Activated T-helper 17 cell treated with anti-CD3 and anti-CD28 coated beads, Interleukin-2, amount 50 U/mL, for 72 hours (primary cell): ENCODE results near the gene CTTNBP2. TPM values are rescaled to one million over a fixed set of nuclear protein-coding genes. Genes with fewer than 3 reads are reported as not detected.

Experiments used
- ATAC-seq: fragments of 150-1000 bp; cut with Tn5 transposase; replicated peaks from 2 replicates; pipeline ENCODE4 v1.10.0; 2021; ENCODE audit warnings: mild to moderate bottlenecking, moderate library complexity
- H3K27ac Mint-ChIP-seq: one replicate; pipeline ENCODE4 v1.8.0; 2022; ENCODE audit warnings: mixed read lengths
- H3K27me3 Mint-ChIP-seq: one replicate; pipeline ENCODE4 v1.8.0; 2022; ENCODE audit warnings: mixed read lengths
- H3K36me3 Mint-ChIP-seq: one replicate; pipeline ENCODE4 v1.8.0; 2022; ENCODE audit warnings: low read depth, mild to moderate bottlenecking, mixed read lengths
- H3K4me1 Mint-ChIP-seq: one replicate; pipeline ENCODE4 v1.8.0; 2022; ENCODE audit warnings: mixed read lengths
- H3K4me3 Mint-ChIP-seq: one replicate; pipeline ENCODE4 v1.8.0; 2022; ENCODE audit warnings: mild to moderate bottlenecking, mixed read lengths
- H3K9me3 Mint-ChIP-seq: one replicate; pipeline ENCODE4 v1.8.0; 2022; ENCODE audit warnings: mixed read lengths
- total RNA-seq, 2 donors: library from RNA; stranded (reverse); gene quantifications; one replicate each; pipeline ENCODE4 v1.2.3, GENCODE V29; 2022

CTTNBP2 gene
- under 1 TPM in 1 of 2 donors, not detected in 1; 0.40 TPM for total RNA-seq

- peak within 1 kb of the TSS; percentile 49 for H3K4me3 Mint-ChIP-seq
- H3K27ac Mint-ChIP-seq, result no peak within 1 kb of the TSS
- H3K4me1 Mint-ChIP-seq, result peaks cover 16% of the 10 kb centered on the region
- peaks cover 32% of the 10 kb centered on the region for H3K27me3 Mint-ChIP-seq
- H3K36me3 Mint-ChIP-seq, result no peaks in the 10 kb centered on the region
- H3K9me3 Mint-ChIP-seq, result no peaks in the 10 kb centered on the region
- ATAC-seq, result peak; percentile 12
Measured at GRCh38 chr7:117873310-117874190, at the start of gene CTTNBP2. Gene CTTNBP2, minus strand, starts transcription at chr7:117873441. Its CDS starts 26 bp downstream, at chr7:117873415.

GRCh38 chr7:117916309-117916708 lies 43.1 kb upstream of the CTTNBP2 start:
- H3K9me3 Mint-ChIP-seq, result peaks cover 1% of the 10 kb centered on the region
- no peak overlapping the region for H3K27ac Mint-ChIP-seq

GRCh38 chr7:117912421-117912820 lies 39.2 kb upstream of the CTTNBP2 start:
- Mint-ChIP-seq H3K36me3 (no peaks in the 10 kb centered on the region), H3K4me3 (no peak overlapping the region)

More at GRCh38 chr7:117916309-117916708, 43.1 kb upstream of the CTTNBP2 start:
- H3K4me1 Mint-ChIP-seq, result no peaks in the 10 kb centered on the region
- no peak overlapping the region for H3K4me3 Mint-ChIP-seq
- no peak for ATAC-seq
- H3K36me3 Mint-ChIP-seq, result no peaks in the 10 kb centered on the region
- no peaks in the 10 kb centered on the region for H3K27me3 Mint-ChIP-seq

DNA sequence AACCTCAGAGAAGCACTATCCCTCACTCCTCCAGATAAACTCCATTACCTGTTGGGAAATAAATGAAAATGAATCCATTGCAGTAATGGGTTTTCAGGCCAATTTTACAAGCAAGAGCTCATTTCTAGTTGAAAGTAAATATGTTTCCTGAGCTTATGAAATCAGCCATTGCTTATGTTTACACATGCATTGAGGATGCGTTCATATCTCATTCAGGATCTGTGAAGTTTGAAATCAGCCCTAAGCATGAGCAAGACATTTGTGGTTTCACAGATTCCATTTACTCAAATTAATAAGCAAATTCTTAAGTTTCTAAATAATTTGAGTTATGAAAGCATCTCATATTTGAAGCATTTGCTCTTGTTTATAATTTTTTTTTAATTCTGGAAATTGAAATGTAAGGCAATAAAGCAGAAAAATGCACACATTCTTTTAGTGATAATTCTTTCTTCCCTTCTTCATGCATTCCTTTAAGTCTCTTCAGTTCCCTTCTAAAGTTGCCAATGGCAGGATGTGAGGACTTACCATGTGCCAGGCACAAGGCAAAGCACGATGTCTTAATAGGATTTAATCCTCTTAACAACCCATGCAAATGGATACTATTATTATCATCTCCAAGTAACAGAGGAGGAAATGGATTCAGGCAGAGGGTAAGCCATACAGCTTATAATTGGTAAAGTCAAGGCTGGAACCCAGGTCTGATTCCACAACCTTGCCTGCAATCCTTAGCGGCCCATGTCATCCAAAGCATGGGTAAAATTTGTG lies 35.0 kb upstream of the CTTNBP2 start:
- H3K4me3 Mint-ChIP-seq, result no peak overlapping the region
- ATAC-seq, result no peak
- H3K9me3 Mint-ChIP-seq, result no peaks in the 10 kb centered on the region
- no peaks in the 10 kb centered on the region for H3K27me3 Mint-ChIP-seq
- no peak overlapping the region for H3K27ac Mint-ChIP-seq
- no peaks in the 10 kb centered on the region for H3K4me1 Mint-ChIP-seq
- no peaks in the 10 kb centered on the region for H3K36me3 Mint-ChIP-seq

More at GRCh38 chr7:117912421-117912820, 39.2 kb upstream of the CTTNBP2 start:
- Mint-ChIP-seq H3K27me3 (no peaks in the 10 kb centered on the region), H3K9me3 (no peaks in the 10 kb centered on the region), H3K4me1 (no peaks in the 10 kb centered on the region), H3K27ac (no peak overlapping the region)
- ATAC-seq, result no peak

DNA sequence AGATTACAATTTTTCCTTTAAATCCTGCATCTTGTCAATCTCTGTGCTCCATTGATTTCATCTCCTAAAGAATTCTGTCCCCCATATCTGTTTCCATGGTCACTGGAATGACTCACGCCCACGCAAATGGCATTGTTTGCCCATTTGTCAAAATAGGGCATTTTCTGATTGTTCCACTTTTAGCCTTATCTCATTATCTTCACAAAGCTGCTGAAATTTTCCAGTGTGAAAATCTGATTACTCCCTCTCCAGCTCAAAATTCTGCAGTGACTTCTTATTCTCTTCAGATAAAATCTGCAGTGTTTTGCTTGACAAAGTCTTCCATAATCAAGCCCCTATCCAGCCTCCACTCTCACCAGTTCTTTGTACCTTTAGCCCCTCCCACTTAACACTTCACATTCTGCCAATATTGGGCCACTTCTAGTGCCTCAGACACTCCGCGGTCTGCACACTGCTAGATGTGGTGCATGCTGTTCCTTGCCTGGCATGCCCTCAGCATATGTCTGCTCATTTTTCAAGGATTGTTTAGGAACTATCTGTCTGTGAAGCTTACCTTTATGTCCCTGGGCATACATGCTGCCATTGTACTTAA lies 33.9 kb upstream of the CTTNBP2 start:
- Mint-ChIP-seq H3K27ac (no peak overlapping the region), H3K4me3 (no peak overlapping the region), H3K9me3 (no peaks in the 10 kb centered on the region), H3K27me3 (no peaks in the 10 kb centered on the region), H3K36me3 (no peaks in the 10 kb centered on the region), H3K4me1 (no peaks in the 10 kb centered on the region)
- ATAC-seq, result no peak

GRCh38 chr7:117902314-117902889 lies 29.2 kb upstream of the CTTNBP2 start:
- no peaks in the 10 kb centered on the region for H3K36me3 Mint-ChIP-seq
- peaks cover 7% of the 10 kb centered on the region for H3K9me3 Mint-ChIP-seq
- H3K27me3 Mint-ChIP-seq, result no peaks in the 10 kb centered on the region
- H3K4me3 Mint-ChIP-seq, result no peak overlapping the region
- H3K27ac Mint-ChIP-seq, result no peak overlapping the region
- H3K4me1 Mint-ChIP-seq, result no peaks in the 10 kb centered on the region
- ATAC-seq, result no peak

- ATAC-seq, result no peak
- no peak overlapping the region for H3K27ac Mint-ChIP-seq
- H3K4me3 Mint-ChIP-seq, result no peak overlapping the region
- H3K4me1 Mint-ChIP-seq, result no peaks in the 10 kb centered on the region
- peaks cover 7% of the 10 kb centered on the region for H3K9me3 Mint-ChIP-seq
- no peaks in the 10 kb centered on the region for H3K27me3 Mint-ChIP-seq
- H3K36me3 Mint-ChIP-seq, result no peaks in the 10 kb centered on the region
Measured at GRCh38 chr7:117901089-117901797, 28.0 kb upstream of the CTTNBP2 start.

- ATAC-seq, result no peak
- no peaks in the 10 kb centered on the region for H3K4me1 Mint-ChIP-seq
- peaks cover 10% of the 10 kb centered on the region for H3K9me3 Mint-ChIP-seq
- H3K27ac Mint-ChIP-seq, result no peak overlapping the region
- H3K4me3 Mint-ChIP-seq, result no peak overlapping the region
- no peaks in the 10 kb centered on the region for H3K27me3 Mint-ChIP-seq
- no peaks in the 10 kb centered on the region for H3K36me3 Mint-ChIP-seq
Measured at GRCh38 chr7:117896339-117896738, 23.1 kb upstream of the CTTNBP2 start.

GRCh38 chr7:117895276-117895675 lies 22.0 kb upstream of the CTTNBP2 start:
- H3K27ac Mint-ChIP-seq, result no peak overlapping the region
- peaks cover 10% of the 10 kb centered on the region for H3K9me3 Mint-ChIP-seq

DNA sequence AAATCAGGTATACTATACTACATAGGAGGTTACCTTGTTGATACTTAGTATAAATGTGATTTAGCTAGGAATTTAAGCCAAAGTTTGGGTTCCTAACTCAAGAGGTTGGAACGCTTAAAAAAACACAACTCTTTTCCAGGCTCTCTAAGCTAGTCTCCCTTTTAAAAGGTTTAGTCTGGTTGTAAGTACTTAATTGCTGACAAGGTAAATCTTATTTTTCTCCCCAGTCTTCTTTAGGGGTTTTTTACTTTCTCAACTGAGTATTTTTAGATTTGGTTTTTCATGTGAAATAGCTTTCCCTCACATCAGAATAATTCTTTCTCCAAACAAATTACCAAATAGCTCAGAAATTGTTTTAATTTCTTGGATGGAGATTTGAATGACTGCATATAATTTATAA lies 20.8 kb upstream of the CTTNBP2 start:
- no peak overlapping the region for H3K4me3 Mint-ChIP-seq
- H3K27ac Mint-ChIP-seq, result no peak overlapping the region
- H3K9me3 Mint-ChIP-seq, result peaks cover 5% of the 10 kb centered on the region
- no peak for ATAC-seq
- H3K4me1 Mint-ChIP-seq, result no peaks in the 10 kb centered on the region
- H3K27me3 Mint-ChIP-seq, result no peaks in the 10 kb centered on the region
- H3K36me3 Mint-ChIP-seq, result no peaks in the 10 kb centered on the region

More at GRCh38 chr7:117895276-117895675, 22.0 kb upstream of the CTTNBP2 start:
- ATAC-seq, result no peak
- H3K36me3 Mint-ChIP-seq, result no peaks in the 10 kb centered on the region
- no peak overlapping the region for H3K4me3 Mint-ChIP-seq
- H3K27me3 Mint-ChIP-seq, result no peaks in the 10 kb centered on the region
- H3K4me1 Mint-ChIP-seq, result no peaks in the 10 kb centered on the region

DNA sequence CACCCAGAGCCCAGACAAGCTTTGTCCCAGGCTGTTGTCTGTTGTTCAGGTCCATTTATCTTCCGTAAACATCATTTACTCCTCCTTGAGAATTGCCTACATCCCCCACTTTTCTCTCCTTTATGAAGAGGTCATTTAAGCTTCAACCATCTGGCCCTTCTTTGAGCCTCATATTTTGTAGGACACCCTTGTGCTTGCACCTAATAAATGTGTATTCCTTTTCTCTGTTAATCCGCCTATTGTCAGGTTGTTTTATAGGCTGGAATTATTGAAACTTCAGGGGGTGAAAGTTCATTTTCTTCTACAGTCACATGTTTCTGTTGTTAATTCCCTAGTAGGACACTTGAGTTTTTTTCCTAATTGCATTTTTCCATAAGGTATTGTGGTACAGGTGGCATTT lies 19.6 kb upstream of the CTTNBP2 start:
- Mint-ChIP-seq H3K4me3 (no peak overlapping the region), H3K4me1 (no peaks in the 10 kb centered on the region), H3K9me3 (peaks cover 3% of the 10 kb centered on the region), H3K27ac (no peak overlapping the region), H3K36me3 (no peaks in the 10 kb centered on the region), H3K27me3 (no peaks in the 10 kb centered on the region)
- ATAC-seq, result no peak

DNA sequence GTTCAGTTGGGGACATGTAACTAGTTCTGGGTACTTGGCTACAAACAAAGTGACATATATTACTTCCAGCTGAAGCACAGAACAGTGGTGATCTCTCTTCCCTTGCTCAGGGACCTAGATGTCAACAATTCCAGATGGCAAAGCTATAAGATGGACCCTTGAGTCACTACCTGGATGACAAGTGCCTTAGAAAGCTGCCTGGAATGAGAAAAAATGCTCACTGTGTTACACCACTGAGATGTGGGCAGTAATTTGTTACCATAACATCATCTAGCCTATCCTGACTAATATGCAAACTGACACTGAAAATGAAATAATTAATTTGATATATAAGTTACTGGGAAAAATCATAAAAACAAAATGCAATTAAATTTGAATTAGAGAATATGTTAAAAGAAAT lies 16.4 kb upstream of the CTTNBP2 start:
- no peak for ATAC-seq
- no peaks in the 10 kb centered on the region for H3K27me3 Mint-ChIP-seq
- H3K36me3 Mint-ChIP-seq, result no peaks in the 10 kb centered on the region
- no peak overlapping the region for H3K4me3 Mint-ChIP-seq
- H3K9me3 Mint-ChIP-seq, result peaks cover 3% of the 10 kb centered on the region
- H3K27ac Mint-ChIP-seq, result no peak overlapping the region
- no peaks in the 10 kb centered on the region for H3K4me1 Mint-ChIP-seq

DNA sequence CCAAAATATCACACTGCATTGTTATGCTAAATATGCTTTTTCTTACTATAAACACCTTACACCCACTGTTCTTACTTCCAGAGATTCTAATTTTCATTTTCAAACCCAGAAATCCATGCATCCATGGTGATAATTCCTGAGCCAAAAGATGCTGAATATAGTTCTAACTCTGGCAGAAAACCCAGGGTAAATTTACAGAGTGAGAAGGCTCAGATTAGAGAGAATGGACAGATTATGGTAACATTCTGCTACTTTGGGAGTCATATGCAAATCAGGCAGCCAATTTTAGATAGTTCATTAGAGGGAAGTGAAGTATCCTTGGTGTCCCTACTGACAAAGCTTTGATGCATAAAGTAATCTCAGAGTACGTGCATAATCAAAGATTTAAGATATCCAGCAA lies 15.4 kb upstream of the CTTNBP2 start:
- H3K4me1 Mint-ChIP-seq, result no peaks in the 10 kb centered on the region
- no peak overlapping the region for H3K4me3 Mint-ChIP-seq
- no peaks in the 10 kb centered on the region for H3K36me3 Mint-ChIP-seq
- no peak for ATAC-seq
- H3K9me3 Mint-ChIP-seq, result peaks cover 3% of the 10 kb centered on the region
- no peak overlapping the region for H3K27ac Mint-ChIP-seq
- H3K27me3 Mint-ChIP-seq, result no peaks in the 10 kb centered on the region

DNA sequence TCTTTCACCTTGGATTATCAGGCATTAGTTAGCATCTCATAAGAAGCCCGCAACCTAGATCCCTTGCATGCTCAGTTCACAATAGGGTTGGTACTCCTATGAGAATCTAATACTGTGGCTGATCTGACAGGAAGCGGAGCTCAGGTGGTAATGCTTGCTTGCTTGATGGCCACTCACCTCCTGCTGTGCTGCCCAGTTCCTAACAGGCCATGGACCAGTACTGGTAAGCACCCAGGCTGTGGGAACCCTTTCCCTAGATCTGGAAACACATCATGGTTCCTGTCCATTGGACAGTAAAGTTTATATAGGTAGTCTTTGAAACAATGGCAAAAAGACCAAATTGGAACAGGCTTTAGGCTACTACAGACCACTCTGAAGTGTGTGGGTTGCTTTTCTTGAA lies 9.4 kb upstream of the CTTNBP2 start:
- Mint-ChIP-seq H3K36me3 (no peaks in the 10 kb centered on the region), H3K4me1 (no peaks in the 10 kb centered on the region), H3K27me3 (peaks cover 4% of the 10 kb centered on the region), H3K4me3 (no peak overlapping the region), H3K27ac (no peak overlapping the region), H3K9me3 (no peaks in the 10 kb centered on the region)
- ATAC-seq, result no peak
